22Rv1 (cell line): ENCODE measurements around the gene NT5C3B.
"Not testable (repeated sequence)": the region's sequence is repeated elsewhere in the genome, so short reads cannot be mapped to it uniquely, and the experiment has no call there.

Source experiments
- H3K27ac ChIP-seq: fragments of 450-650 bp; 2 replicates; pipeline ENCODE4 v1.5.1; 2017
- CTCF ChIP-seq: fragments of 450-650 bp; IDR thresholded peaks from 2 replicates; pipeline ENCODE4 v1.5.1; 2017; ENCODE audit warnings: mild to moderate bottlenecking
- ZFX ChIP-seq: fragments of 450-650 bp; IDR thresholded peaks from 2 replicates; pipeline ENCODE4 v1.6.1; 2017; ENCODE audit warnings: antibody characterized with exemption, borderline replicate concordance

The NT5C3B gene

GRCh38 chr17:41836550-41837196, 641 bp upstream of the NT5C3B start:
- H3K27ac ChIP-seq, result no peak overlapping the region
- TF ChIP-seq CTCF, result no peak
- no peak for TF ChIP-seq ZFX

GRCh38 chr17:41835214-41835799, 725 bp downstream of the NT5C3B start:
- no peak for TF ChIP-seq ZFX
- TF ChIP-seq CTCF, result no peak
- peak overlapping the region; percentile 43 for H3K27ac ChIP-seq

DNA sequence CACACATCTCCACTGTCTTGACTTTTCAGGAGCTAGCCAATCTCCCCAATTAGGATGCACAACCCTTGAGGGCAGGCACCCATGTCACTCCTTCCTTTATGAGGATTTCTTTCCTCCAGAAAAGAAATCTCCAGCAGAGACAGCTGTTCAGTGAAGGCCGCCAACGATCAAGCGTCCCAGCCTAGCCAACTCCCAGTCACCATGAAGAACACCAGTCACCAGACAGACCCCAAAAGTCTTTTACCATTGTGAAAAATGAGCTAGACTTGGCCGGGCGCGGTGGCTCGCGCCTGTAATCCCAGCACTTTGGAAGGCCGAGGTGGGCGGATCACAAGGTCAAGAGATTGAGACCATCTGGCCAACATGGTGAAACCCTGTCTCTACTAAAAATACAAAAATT, 6.1 kb downstream of the NT5C3B start:
- H3K27ac ChIP-seq, result not testable (repeated sequence)

- no peak overlapping the region for H3K27ac ChIP-seq
These were observed 10.7 kb downstream of the NT5C3B start for GRCh38 chr17:41825175-41825845.

GRCh38 chr17:41824086-41824485, 11.9 kb downstream of the NT5C3B start:
- H3K27ac ChIP-seq, result no peak overlapping the region
- TF ChIP-seq CTCF (no peak), ZFX (no peak)

More at GRCh38 chr17:41825175-41825845, 10.7 kb downstream of the NT5C3B start:
- TF ChIP-seq ZFX (no peak), CTCF (no peak)

DNA sequence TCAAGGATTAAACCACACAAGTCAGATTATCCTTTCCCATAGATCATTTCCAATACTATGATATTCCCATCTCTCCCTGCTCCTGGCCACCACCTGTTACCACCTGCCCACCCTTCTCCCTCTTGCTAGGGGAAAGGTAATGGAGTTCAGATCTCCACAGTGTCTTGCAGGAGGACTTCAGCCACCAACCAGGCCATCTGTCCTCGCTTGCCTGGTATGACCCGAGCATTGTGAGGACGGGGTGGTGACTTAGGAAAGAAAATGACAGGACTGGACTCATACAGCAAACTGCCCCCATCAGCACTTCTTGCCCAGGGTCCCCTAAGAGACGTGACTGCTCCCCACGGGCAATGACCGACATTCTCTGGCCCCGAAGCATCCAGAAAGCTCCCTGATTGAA, 12.5 kb downstream of the NT5C3B start:
- H3K27ac ChIP-seq, result no peak overlapping the region
- TF ChIP-seq CTCF, result no peak
- no peak for TF ChIP-seq ZFX

DNA sequence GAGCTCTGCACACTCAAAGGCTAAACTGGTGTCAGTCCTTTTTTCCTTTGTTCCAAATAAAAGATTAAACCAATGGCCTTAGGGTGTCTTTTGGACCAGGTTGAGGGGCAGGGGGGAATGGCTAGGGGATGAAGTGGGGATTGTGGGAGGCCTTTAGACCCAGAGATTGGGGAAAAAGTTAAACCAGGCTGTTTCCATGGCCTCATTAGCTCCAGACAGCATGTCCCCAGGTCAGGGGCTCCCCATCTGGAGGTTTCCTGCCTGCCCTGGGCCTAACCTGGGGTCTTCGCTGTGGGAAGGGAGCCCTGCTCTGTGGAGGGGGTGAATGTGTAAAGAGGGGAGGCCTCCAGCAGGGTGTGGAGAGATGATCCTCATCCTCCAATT, 12.9 kb downstream of the NT5C3B start:
- H3K27ac ChIP-seq, result no peak overlapping the region
- TF ChIP-seq CTCF, result no peak
- no peak for TF ChIP-seq ZFX
